Chondrocyte (in vitro differentiated cells): ENCODE data around the gene SLC22A5. TPM values are rescaled to one million over a fixed set of nuclear protein-coding genes. Genes with fewer than 3 reads are reported as not detected.

Experiments
- DNase-seq: peaks from one replicate; pipeline ENCODE4 v3.0.0; 2021; ENCODE audit warnings: mixed read lengths, low spot score
- H3K27ac Mint-ChIP-seq: one replicate; pipeline ENCODE4 v1.8.0; 2021; ENCODE audit warnings: mild to moderate bottlenecking, moderate library complexity, mixed read lengths; ENCODE audit not compliant: unreplicated experiment
- H3K27me3 Mint-ChIP-seq: 2 replicates; pipeline ENCODE4 v1.8.0; 2021; ENCODE audit warnings: low read depth, mixed read lengths
- H3K36me3 Mint-ChIP-seq: 2 replicates; pipeline ENCODE4 v1.8.0; 2021; ENCODE audit warnings: low read depth, mixed read lengths
- H3K4me1 Mint-ChIP-seq: 2 replicates; pipeline ENCODE4 v1.8.0; 2021; ENCODE audit warnings: low read depth, mild to moderate bottlenecking, mixed read lengths
- H3K4me3 Mint-ChIP-seq: one replicate; pipeline ENCODE4 v1.8.0; 2021; ENCODE audit warnings: mild to moderate bottlenecking, moderate library complexity, mixed read lengths; ENCODE audit not compliant: unreplicated experiment
- H3K9me3 Mint-ChIP-seq: 2 replicates; pipeline ENCODE4 v1.8.0; 2021; ENCODE audit warnings: low read depth, mixed read lengths
- CTCF ChIP-seq: fragments of 200-600 bp; sonication (generic); IDR thresholded peaks from 2 replicates; pipeline ENCODE4 v1.5.0; 2021; ENCODE audit warnings: antibody characterized with exemption, mild to moderate bottlenecking, moderate library complexity
- total RNA-seq: library from RNA; stranded (reverse); gene quantifications from 3 replicates; pipeline ENCODE4 v1.2.1, GENCODE V29; 2021

SLC22A5 gene
- total RNA-seq, 1 donor from 2014 or later, result 6.1 TPM

GRCh38 chr5:132355140-132355765 lies 14.3 kb upstream of the SLC22A5 start:
- Mint-ChIP-seq H3K27me3 (no peaks in the 10 kb centered on the region), H3K9me3 (no peaks in the 10 kb centered on the region), H3K4me3 (no peak overlapping the region), H3K4me1 (no peaks in the 10 kb centered on the region), H3K36me3 (peaks cover 4% of the 10 kb centered on the region), H3K27ac (no peak overlapping the region)
- TF ChIP-seq CTCF, result no peak
- DNase-seq, result no peak

- no peak for TF ChIP-seq CTCF
- Mint-ChIP-seq H3K9me3 (no peaks in the 10 kb centered on the region), H3K27me3 (no peaks in the 10 kb centered on the region), H3K4me1 (peaks cover 7% of the 10 kb centered on the region), H3K4me3 (no peak overlapping the region), H3K27ac (no peak overlapping the region), H3K36me3 (no peaks in the 10 kb centered on the region)
- DNase-seq, result no peak
These were observed 10.7 kb upstream of the SLC22A5 start for GRCh38 chr5:132358775-132359174.

- peaks cover 15% of the 10 kb centered on the region for H3K4me1 Mint-ChIP-seq
- DNase-seq, result no peak
- H3K27ac Mint-ChIP-seq, result no peak overlapping the region
- TF ChIP-seq CTCF, result no peak
- no peak overlapping the region for H3K4me3 Mint-ChIP-seq
- H3K36me3 Mint-ChIP-seq, result no peaks in the 10 kb centered on the region
- no peaks in the 10 kb centered on the region for H3K27me3 Mint-ChIP-seq
- H3K9me3 Mint-ChIP-seq, result no peaks in the 10 kb centered on the region
These were observed 7.4 kb upstream of the SLC22A5 start for GRCh38 chr5:132362086-132362485.

GRCh38 chr5:132363431-132364112 lies 5.9 kb upstream of the SLC22A5 start:
- no peak for TF ChIP-seq CTCF
- Mint-ChIP-seq H3K27ac (peak overlapping the region; percentile 59), H3K9me3 (no peaks in the 10 kb centered on the region), H3K4me3 (no peak overlapping the region), H3K4me1 (peaks cover 19% of the 10 kb centered on the region), H3K27me3 (no peaks in the 10 kb centered on the region), H3K36me3 (no peaks in the 10 kb centered on the region)
- no peak for DNase-seq

- Mint-ChIP-seq H3K4me3 (no peak overlapping the region), H3K9me3 (no peaks in the 10 kb centered on the region), H3K27me3 (no peaks in the 10 kb centered on the region), H3K27ac (no peak overlapping the region), H3K36me3 (no peaks in the 10 kb centered on the region), H3K4me1 (peaks cover 23% of the 10 kb centered on the region)
- no peak for DNase-seq
- TF ChIP-seq CTCF, result no peak
These were observed 5.2 kb upstream of the SLC22A5 start for GRCh38 chr5:132364319-132364718.
